Stimulated activated naive CD8-positive, alpha-beta T cell treated with anti-CD3 and anti-CD28 coated beads, Interleukin-15, Interleukin-2, amounts not matched to agents 100 U/mL and 50 U/mL, for 24 hours (primary cell): Measurements from ENCODE around the gene PTPRD.

Experiments
- ATAC-seq: fragments of 150-1000 bp; cut with Tn5 transposase; one replicate; pipeline ENCODE4 v1.10.0; 2021
- DNase-seq: peaks from one replicate; pipeline ENCODE4 v3.0.0; 2021

PTPRD gene

DNA sequence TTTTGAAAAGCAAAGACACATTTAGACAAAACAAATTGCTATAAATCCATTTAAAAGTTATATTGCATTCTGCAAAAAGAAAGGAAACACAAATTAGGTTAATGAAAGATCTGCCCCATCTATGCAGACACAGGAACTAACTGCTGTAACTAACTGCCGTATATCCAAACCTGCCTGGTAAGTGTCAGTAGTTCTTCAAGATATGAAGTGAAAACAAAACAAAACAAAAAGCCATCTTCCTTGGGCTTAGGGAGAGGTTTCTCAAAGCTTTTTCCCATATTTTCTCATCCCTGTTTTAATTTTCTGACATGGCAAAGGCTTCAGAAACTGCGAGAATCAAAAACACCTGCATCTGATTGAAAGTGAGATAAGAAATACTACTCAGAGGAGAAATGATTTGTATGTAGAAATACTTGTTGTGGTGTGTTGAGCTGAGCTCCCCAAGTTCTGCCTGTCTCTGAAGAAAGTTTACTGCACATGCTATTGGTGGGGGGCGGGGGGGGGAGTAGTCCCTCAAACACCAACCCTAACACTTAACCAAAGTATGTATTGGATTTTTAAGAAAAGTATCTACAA, 750.5 kb downstream of the PTPRD start:
- DNase-seq, result no peak
- ATAC-seq, result no peak

DNA sequence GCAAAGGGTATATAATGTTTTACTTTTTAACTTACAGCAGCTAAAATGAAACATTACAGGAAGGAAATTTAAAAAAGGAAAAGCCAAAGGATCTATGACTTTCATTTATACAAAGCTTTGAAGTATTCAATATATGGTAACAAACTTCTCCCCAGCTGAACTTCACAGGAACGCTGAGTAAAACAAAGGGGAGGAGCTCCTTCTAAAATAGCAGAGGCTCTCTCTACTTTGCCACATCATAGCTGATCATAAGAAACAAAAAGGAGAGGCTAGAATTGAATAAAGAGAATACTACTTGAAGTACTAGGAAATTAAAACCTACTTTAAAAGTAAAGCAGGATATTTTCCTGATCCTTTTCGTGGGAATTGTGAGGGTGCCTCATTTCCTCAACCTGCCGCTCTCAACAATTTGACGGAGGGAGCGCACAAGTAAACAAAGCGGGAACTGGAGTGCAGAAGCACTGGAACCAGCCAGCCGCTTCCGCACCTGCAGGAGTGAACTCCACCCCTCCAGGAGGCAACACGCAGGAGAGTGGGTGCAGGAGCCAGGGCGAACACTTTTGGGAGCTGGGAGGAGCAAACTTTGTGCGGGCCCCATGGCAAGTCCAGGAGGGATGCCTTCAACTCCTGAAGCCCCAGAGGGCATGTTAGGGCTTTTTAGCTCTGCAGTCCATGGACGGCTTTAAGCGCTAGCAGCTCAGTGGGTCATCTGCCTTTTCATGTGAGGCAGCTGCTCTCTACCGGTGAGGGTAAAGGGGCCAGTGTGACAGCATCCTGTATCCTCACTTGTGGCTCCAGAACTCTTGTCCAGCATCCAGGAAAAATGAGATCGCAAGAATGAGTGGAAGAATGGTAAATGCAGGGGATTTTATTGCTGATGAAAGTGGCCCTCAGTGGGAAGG, 757.4 kb downstream of the PTPRD start:
- DNase-seq (no peak), ATAC-seq (no peak)

DNA sequence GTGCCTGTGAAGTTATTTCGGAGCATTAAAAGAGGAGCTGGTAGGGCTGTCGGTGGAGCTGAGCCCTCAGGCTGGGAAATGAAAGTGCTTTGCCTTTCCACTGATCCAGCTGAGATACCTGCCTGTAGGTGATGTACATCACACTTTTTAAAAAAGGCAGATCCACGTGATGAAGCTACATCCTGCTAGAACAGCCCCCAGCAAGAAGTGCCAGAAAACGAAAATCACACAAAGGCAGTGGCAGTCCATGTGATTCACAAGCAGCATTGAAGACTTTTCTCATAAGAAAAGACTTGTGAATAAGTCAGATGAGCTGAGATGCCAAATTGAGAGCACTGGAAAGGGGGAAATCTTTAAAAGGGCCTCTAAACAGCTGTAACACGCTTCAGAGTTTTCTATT, 765.1 kb downstream of the PTPRD start:
- ATAC-seq (no peak), DNase-seq (no peak)

DNA sequence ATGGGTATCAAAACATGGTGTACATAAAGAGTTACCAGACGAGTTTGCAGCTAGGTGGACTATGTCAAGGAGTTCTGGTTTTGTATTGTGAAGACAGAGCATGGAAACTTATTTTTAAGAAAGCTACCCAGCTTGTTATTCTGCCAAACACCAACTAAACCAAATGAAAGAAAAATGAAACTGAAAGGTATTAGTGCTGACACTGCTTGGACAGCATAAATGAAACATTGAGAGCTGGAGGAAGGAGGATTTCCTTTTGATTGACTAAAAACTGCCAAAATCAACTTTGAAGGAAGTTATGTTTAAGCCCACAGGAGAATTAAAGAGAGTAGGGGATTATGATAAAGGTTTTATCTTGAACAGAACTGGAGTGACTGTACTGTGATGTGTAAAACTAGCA, 766.2 kb downstream of the PTPRD start:
- DNase-seq (no peak), ATAC-seq (no peak)

DNA sequence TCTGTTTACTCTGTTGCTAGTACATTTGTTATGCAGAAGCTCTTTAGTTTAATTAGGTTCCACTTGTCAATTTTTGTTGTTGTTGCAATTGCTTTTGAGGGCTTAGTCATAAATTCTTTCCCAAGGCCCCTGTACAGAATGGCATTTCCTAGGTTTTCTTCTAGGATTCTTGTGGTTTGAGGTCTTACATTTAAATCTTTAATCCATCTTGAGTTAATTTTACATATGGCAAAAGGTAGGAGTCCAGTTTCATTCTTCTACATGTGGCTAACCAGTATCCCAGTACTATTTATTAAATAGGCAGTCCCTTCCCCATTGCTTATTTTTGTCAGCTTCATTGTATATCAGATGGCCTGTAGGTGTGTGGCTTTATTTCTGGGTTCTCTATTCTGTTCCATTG, 792.4 kb downstream of the PTPRD start:
- DNase-seq (no peak), ATAC-seq (no peak)

DNA sequence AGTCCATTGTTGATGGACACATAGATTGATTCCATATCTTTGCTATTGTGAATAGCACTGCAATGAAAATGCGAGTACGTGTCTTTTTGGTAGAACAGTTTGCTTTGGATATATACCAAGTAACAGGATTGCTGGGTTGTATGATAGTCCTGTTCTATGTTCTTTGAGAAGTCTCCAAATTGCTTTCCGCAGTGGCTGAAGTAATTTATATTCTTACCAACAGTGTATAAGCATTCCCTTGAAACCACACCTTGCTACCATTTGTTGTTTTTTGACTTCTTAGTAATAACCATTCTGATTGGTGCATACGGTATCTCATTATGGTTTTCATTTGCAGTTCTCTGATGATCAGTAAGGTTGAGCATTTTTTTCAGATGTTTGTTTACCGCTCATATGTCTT, 792.9 kb downstream of the PTPRD start:
- ATAC-seq, result no peak
- DNase-seq, result no peak

DNA sequence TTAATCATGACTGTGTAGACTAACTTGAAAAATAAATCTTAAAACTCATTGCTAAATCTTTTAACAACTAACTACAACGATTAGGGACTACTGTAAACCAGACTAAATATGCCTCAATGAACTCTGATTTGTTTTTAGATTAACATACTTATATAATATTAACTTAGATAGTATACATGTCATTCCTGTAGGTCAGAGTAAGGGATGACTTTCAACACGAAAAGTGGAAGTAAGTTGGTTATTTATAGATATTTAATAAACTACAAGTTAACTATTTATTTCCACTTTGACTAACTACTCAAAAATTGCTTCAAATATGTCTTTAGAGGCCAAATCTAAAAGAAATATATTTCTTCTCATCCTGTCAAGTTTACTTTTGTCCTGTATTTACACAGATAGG, 795.6 kb downstream of the PTPRD start:
- no peak for ATAC-seq
- no peak for DNase-seq

DNA sequence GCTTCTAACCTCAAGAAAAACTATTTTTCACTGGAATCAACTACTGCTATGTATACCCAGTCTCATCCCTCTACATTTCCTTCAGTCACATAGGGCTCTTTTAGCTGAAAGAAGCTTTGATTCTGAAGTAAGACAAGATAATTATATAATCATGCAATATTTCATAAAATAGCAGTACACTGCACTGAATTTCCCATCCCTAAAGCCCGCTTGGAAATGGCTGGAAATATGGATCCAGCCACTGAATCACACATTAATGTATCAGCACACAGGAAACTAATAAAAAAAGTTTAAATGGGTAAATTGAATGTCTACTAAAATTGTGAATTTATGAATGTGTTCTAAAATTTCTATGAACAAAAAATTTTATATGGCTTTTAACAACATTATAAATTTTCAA, 808.7 kb downstream of the PTPRD start:
- DNase-seq, result no peak
- no peak for ATAC-seq

DNA sequence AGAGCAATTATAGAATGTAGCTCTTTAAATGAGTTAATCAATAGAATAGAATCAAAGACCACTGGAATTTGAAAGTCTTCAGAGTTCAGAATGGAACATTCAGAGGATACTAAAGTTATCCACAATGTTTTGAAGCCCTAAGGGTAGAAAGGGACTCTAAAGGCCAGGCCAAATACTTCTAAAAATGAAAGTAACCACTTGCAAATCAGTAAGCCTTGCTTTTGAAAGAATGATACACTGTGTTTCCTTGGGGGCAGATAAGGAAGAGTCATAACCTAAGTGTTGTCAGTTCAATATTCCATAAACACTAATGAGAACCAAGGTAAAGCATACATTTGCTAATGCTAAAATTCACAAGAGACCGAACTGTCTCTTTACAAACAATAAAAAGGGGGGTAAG, 813.5 kb downstream of the PTPRD start:
- DNase-seq, result no peak
- ATAC-seq, result no peak

DNA sequence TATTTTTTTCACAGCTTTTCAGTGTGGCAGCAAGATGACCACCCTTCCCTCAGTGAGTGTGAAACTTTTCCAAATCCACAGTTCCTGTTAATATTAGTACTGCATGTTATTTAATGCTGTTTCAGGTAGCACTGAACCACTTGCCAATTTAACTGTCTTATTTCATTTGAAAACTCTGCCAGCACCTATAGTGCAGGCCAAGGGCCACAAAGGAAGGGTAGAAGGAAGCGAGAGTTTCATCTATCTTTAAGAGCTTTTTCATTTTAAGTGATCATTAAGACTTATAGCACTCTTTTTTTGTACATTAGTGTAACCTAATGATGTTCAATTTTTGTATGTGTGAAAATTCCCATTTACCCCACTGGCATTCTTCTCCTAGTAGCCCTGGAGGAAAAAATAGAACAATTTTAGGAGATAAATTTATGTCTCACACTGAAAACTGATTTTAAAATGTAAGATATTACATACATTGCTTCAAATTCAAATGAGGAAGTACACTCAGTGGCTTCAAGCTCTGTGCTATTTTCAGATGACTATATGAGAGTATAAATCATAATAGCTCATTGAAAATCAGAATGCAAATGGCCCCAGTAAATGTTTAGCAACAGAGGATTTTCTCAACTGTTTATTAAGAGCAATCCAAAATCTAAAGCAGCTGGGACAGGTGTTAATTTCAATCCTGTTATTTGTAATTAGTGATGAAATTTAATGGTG, 820.5 kb downstream of the PTPRD start:
- ATAC-seq (no peak), DNase-seq (no peak)

DNA sequence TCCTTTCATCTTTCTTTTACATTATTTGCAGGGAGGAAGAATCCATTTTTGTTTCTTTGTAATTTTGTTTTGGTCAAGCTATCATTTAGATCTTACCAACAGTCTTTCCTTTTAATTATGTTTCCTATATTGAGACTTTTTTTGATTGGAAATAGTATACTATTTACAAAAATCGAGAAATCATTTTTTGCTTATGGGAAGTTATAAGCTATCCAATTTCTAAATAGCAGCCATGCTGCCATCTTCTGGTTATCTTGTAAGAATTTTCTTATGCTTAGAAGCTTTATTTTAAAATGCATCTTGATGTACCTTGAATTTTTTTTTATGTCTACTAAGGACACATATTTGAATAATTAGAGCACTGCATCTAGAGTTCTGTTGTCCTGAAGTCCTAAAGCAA, 821.2 kb downstream of the PTPRD start:
- no peak for ATAC-seq
- DNase-seq, result no peak

DNA sequence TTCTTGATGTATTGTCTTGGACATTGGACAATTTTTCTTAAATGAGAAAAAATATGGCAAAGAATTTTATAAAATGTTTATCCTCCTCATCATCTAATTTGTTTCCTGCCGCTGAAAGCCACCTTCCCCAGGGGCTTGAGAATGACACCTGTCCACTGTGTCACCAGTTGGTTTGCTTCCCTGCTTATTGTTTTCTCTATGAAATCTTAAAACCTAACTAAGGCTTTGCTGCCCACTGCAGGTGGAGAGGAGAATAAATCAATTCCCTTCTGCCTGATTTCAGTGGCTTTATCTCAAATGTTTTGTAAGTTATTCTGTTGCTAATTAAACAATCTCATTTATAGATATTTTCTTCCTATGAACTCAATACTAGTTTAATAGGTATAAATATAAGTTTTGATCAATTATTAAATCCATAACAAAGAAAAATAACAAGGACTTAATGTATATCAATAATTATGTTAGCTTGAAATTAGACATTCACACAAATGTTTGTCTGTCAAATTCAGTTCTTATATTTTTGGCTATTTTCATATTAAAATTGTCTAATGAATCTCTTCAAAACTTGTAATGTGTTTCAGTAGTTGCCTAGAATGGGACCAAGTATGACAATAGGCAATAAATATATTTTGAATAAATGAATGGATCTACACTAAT, 822.5 kb downstream of the PTPRD start:
- peak; percentile 5 for DNase-seq
- ATAC-seq, result no peak

DNA sequence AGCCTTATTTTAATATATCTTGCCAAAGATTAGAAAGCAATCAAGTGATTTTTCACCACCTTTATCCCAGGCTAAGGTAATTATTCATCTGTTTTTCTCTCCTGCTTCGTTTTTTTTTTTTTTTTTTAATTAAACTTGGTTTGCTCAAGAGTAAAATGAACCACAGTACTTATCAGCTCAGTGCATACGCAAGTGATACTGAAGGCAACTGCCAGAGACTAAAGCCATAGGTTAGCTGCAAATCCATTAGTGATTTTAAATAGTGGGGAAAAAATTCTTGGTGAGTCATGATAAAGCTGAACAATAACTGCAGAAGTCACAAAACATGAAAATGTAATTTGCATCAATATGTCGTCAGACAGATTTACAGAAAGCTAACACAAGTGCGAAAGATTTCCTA, 829.1 kb downstream of the PTPRD start:
- no peak for DNase-seq
- ATAC-seq, result no peak

DNA sequence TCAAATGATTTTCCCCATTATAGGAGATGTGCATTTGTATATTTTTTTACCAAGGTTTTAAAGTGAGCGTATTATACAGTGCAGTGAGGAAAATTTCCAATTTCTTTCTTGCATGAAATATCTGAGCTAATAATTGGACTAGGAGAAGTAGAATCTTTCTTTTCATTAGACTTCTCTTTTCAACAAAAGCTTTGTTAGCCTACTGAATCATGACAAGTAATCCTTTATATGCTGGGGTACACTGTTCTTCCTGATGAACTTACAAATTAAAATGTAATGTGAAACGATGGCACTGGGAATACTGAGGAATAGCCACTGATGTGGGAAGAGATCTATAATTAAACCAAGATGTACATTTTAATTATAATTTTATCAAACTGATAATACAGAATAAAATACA, 829.6 kb downstream of the PTPRD start:
- no peak for ATAC-seq

DNA sequence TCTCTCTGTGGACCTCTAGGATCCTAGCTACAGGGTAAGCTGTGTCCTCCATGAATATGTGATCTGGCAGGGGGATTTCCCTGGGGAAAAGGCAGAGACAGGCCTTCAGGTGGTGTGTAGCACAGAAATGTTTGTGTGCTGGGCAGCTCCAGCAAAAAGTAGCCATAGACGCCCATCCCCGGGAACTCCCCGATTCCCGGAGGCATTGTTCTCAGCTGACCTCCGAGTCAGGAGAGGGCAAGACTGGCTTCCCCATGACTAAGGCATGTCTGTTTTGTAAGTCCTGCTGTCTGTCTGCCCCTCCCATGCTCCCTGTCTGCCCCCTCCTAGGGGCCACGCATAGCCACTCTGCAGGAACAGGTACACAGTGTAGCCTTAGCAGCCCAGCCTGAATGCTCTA, 834.5 kb downstream of the PTPRD start:
- ATAC-seq (no peak), DNase-seq (no peak)

More for the DNA sequence above, 829.6 kb downstream of the PTPRD start:
- DNase-seq, result no peak

DNA sequence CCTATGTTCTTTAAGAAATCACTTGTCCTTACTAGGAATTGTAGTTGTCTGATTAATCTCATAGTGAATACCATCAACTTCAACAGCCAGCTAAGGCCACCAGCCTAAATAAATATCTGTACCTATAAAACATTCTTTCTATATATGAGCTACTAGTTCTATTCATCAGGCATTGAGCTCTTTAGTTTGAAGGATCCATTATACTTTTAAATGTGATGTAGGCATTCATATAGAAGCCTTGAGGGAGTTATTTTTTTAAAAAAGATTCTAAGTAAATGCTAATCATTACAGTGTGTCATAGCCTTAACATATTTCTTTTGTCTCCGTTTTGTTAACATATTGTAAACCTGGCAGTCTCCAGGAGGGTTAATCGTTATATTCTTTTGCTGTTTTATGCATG, 838.3 kb downstream of the PTPRD start:
- ATAC-seq (no peak), DNase-seq (no peak)

DNA sequence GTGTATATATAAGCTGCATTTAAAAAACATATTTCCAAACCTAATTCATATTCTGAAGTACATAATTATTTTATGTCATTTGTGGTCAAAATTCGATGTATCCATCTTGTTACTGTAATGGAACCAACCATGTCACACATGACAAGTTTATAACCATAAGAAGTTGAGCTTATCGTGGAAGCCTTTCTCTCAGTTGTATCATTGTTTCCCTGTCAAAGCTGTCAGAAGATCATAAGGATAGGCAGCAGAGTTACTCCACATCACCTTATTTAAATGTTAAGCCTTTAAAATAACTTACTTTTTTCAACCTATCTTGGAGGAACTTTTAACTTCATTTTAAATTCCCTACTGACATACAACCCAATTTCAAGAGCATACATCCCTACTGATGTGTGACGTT, 841.5 kb downstream of the PTPRD start:
- ATAC-seq, result no peak
- no peak for DNase-seq

DNA sequence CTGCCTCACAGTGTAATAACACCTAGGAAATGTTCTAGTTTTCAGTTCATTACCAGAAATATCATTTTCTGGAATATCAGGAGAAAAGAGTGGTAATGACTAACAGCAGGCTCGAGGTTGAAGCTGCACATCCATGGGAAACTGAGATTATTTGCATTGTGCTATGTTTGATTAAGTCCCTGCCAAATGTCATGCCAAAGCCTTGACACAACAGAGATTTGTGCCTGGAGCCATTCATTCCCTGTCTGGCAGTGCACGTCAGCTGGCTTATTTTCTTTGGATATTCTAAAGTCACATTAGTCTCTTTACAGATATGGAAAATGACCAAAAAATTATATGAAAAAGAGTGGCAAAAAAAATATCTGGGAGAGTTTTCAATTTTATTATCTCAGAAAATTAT, 848.0 kb downstream of the PTPRD start:
- DNase-seq (no peak), ATAC-seq (no peak)

DNA sequence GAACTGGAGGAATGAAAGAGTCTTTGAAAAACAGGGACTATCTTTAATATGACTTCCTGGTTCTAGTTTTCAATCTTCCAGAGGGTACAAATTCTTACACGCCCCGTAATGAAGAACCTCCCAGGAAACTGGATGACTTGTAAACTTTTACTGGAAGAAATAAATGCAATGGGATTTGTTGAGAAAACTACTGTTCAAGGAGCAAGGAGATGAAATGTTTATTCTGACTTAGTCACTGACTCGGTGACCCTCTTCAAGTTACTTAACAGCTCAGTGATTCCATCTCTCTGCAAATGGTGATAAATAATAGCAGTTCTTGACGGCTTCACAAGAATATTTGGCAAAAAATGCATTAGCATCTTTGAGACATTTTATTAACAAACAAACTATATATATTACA, 858.6 kb downstream of the PTPRD start:
- no peak for DNase-seq
- ATAC-seq, result no peak

DNA sequence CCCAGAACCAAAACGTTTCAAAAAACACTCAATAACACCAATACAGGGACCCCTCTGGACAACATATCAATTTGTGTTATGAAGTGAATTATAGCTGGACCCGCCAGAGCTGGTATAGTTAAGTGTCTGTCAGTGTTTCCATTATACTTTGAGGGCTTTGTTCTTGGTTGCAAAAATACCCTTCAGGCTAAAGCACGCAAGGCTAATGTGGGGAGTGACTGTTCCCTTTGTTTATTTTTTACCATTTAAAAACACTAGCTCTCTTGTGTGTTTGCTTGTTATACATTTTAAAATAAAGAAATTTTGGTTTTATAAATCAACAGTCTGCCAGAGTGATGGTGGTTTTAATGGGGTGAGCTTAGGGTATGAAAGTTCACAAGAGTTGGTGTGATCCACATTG, 859.5 kb downstream of the PTPRD start:
- no peak for DNase-seq

DNA sequence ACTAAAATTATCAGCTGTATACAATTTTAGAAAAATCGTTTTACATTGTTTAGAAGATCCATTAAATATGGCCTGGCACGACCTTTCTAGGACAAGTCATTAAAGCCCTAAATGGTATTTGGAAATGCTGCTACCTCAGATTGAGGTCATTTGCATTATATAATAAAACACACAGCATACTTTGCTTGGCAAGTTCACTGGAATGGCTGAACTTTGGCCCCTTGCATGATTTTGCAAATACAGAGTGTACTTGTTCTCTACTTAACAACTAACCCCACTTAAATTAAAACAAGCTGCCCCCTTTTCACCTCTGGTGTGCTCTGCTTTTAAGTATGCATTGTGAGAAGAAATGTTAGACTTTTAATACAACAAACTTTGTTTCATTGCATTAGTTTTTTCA, 860.1 kb downstream of the PTPRD start:
- no peak for ATAC-seq
- DNase-seq, result no peak

More for the DNA sequence above, 859.5 kb downstream of the PTPRD start:
- no peak for ATAC-seq

DNA sequence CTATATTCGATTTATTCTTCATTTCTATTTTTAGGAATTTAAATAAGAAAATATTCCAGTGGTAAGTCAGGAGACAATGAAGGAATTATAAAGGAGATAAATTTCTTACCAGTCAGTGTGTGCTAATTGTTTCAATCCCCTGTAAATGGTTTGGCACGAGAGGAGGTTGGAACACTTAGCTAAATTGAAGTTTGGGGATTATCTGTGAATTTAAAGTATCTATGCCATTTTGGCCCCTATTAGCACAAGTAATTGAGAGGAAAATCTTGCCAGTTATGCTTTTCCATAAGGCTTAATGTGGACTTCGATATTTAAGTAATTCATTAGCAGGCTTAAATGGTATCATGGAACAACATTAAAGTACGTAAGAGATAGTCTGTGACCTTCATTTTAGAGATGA, 860.8 kb downstream of the PTPRD start:
- no peak for DNase-seq
- no peak for ATAC-seq

DNA sequence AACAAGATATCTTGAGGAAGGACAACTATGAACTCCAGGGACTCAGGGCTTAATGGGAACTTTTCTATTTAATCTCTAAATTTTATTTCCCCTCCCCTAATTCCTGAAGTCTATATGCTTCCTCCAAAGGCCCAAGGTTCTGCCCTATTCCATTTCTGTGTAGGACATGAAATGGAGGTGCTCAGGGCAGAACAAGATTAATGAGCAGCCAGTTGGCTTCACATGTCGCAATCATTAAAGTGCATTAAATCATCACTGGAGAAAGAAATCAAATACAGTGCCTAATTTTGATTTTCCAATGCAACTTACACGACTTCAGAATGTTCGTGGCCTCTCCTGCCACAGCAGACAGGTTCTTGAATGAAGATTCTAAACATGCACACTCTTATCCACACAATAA, 862.1 kb downstream of the PTPRD start:
- ATAC-seq, result no peak
- DNase-seq, result no peak
